Skin of body (tissue), 2 donors: ENCODE data around the gene EIF2A. TPM values are rescaled to one million over a fixed set of nuclear protein-coding genes. Genes with fewer than 3 reads are reported as not detected.
A peak's percentile ranks its signal among the peaks of the same experiment; 100 is the strongest.

Experiments used
- DNase-seq: peaks from one replicate; lab custom pipeline; 2025; lab: John Stamatoyannopoulos, UW
- total RNA-seq: library from RNA; depleted of rRNA; stranded (reverse); fragments of >200 nt; gene quantifications from one replicate; pipeline ENCODE4 v1.2.3, GENCODE V29; 2014

The EIF2A gene
- total RNA-seq, 1 donor from 2014 or later = 149 TPM

DNA sequence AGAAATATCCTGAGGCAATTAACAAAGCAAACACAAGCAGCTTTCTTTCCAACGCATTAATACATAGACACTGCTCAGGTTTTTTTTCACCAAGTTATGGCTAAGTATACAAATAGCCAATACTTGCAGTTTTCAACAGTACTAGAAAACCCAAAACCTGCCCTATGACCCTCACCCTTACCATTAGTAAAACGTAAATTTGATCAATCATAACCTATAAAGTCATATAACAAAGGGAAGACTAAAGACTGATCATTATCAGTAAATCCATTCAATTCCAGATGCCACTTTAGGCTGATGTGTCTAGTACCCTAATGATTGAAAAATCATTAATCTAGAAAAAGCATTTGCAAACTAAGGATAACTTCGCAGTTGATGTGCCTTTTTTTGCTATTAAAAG, 3.5 kb upstream of the EIF2A start:
- no peak for DNase-seq

DNA sequence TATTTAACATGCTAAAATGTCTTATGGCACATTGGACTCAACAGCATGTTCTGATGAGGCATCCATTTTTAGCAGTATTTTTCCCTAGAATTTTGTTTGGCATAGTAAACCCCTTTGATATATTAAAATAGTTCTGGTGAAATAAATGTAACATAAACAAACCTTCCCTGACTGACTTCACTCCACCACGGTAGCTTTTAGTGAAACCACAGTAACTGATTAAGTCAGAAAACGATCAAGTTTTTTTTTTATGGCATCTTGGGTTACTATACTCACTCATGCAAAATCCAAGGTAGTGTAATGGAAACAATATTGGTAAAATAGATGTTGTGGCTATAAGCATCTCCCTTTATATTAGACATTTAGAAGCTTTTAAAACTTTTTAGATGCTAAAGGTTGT, 3.1 kb upstream of the EIF2A start:
- no peak for DNase-seq

DNA sequence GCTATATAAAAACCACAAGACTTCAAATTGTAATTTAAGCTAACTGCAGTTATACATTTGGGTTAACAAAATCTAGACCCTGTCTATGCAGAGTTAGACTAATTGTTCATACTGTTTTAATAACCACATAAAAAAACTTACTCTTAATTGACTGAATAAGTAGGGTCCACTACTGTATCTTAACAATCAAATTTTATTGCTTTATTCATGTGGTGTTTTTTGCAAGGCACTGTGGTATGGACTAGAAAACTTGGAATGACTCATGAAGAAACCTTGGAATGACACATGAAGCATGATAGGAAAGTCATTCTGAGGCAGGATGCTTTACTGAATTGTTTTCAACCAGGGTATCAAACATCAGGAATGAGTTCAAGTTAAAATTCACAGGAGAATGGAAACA, 2.5 kb upstream of the EIF2A start:
- no peak for DNase-seq

DNA sequence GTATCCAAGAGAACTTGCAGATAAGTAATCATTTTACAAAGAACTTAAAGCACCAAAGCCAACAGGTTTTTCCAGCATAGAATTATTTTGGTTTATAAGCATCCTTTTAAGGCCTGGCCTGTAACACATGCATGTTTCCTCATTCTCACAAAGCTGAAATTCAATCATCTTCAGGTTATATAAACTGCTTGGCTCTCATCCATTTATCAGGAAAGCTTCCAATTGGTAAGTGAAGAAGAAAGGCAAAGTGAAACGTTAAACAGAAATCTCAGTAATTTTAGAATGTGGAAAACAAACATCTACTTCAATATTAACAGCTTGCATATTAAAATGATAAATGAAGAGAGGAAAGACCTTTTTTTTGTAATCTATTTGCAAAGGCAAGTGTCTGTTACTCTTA, 1.9 kb upstream of the EIF2A start:
- no peak for DNase-seq

DNA sequence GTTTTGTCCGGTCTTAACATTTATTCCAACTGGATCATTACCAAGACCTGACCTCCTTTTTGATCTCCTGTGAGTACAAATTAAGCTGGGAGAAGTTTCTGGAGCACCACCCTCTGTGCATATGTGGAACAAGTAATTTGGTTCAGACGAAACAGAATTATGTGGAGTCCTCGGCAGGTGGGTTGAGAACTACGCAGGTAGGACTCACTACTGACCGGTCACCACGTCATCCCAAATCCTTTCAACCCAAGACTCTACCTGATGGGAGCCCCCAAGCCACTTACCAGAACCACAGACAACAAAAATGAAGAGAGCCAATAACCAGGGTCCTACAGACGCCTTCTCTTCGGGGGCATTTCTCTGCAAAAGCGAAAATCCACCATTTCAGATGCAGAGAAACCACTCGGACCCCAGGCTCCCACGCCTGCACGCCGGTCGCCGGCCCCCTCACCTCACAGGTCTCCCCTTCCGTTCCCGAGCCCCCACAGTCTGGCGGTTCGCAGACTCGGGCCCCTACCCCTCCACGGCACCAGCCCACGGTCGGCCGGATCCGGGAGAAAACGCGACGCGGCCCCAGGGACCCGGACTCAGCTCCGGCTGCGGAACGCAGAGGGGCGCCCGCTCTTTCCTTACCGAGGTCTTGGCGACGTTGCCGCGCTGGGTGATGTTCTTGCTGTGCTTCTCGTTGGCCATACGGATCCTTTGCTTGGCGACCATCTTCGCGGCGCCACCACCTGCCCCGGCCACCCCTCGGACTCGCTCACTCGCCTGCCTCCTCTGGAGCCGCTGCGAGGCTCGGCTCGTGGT, 965 bp upstream of the EIF2A start:
- DNase-seq = peak; percentile 51

DNA sequence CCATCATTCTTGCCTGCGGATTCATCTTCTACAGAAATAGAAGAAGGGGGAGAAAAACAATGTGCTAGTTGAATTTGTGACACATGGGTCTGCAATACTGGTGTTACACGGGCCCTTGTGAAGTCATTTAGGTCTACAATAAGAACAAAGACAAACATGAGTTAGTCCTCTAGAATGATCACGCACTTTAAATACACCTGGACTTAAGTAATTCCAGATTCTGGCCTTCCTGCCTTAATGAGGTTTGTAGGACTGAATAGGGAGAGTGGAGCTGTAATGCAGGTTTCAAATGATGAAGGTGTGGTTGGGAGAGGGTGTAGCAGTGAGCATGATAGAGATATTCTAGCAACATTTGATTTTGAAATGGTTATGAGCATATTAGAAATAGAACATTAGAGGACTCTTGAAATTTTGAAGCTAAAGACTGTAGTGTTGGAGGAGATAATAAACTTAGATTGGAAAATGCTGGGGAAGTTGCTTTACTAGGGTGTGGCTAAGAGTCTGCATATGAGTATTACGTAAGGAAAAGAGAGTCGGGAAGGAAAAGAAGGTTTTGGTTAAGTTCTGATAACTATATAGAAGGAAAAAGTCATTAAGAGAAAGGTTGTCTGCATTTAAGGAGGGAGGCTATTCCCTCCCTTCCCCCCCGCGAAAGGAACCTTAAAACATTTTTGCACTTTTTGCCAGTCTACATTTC, 606 bp downstream of the EIF2A start:
- no peak for DNase-seq

DNA sequence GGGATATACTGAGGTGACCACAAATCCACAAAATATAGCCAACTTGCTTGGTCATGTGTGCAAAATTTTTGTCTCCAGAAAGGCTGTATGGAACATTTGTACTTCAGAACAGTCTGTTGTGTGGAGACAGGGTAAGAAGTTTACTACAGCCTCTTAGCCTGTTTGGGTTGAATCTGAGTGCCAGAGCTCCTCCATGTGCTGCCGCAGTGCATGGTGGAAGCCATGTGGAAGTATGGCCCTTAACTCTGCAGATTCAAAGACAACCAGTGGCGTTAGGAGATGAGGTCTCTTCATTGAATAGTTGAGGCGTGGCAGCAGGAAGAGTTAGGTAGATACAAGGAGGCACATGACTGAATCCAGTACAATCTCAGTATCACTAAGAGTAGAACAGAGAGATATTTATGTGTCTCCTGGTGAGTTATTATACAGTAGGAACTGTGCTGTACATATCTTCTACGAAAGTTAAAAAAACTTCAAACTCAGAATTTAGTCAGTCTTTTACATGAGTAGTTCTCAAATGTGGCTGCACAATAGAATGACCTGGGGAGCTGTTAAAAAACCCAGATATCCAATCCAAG, 9.4 kb downstream of the EIF2A start:
- no peak for DNase-seq

DNA sequence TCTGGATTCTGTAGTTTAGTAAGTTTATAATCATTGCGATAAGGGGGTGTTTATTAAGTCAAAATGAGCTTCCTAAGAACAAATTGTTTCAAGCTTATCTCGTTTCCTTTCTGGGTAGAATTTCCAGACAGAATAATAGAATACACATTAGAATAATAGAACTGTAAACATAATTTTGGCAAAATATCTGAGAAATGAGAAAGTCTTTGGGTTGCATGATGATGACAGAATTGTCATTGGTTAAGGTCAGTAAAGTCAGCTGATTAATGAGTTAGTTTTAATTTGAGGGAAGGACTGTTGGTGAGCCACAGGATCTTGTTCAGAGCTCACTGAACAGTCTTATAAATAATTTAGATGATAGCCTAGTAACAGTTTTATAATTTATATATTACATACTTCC, 10.2 kb downstream of the EIF2A start:
- DNase-seq = no peak

DNA sequence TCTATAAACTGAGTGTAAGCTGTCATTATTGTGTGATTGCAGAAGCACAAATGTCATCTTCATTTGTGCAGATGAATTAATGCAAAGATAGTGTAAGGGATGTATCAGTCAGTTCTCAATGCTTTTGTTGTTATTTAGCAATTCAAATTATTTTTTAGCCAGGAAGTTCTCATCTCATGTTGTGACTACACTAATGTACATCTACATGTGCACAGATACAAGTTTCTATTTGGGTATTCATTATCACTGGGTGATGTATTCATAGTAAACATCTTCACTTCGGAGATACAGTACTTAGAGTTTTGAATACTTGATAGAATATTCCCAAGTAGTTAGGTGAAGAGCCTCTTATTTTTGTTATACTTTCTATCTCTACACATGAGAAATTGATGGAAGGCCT, 11.1 kb downstream of the EIF2A start:
- DNase-seq = no peak

DNA sequence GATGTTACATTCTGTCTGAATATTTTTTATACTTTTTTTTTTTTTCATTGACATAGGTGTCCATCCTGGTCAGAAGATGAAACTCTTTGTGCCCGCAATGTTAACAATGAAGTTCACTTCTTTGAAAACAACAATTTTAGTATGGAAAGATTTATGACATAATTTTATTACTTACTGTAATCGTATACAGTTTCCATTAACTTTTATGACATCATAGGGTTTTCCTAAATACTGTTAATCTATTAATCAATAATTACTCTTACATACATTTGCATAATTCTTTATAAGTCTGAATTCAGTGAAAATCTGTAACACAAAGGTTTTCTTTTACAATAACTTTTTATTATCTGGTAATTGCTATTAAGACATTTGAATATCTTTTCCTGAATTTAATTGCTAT, 17.7 kb downstream of the EIF2A start:
- DNase-seq = no peak

DNA sequence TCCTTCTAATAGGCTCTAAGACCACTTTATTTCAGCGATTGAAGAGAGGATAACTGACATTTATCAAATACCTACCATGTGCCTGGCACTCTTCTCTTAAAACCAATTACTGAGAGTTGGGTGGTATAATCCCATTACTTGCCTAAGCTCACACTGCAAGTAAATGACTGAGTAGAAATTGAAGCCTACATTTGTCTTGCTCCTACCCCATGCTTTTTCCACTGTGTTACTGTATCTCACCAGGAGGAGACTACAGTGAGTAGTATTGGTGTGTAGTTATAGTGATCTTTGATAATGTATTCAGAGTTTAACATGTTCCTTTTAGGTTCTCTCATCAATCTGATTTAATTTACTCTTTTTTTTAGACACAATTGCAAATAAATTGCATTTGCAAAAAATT, 20.7 kb downstream of the EIF2A start:
- no peak for DNase-seq

DNA sequence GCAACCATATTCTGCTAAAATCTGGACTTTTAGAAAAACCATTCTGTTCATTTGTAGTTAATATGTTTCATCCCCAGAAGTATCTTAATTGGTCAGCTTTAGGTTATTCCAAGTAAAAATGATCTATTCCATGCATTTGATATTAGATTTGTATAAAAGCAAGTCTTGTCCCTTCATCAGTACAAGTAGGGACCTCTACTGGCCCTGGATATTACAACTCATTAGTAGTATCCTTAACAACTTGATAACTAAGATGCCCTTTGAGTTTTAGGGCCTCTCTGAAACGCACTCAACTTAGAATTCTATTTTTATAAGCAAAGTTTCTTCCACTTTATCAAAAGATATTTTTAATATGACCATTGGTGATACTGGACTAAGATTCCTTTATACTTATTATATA, 31.3 kb downstream of the EIF2A start:
- DNase-seq = no peak

DNA sequence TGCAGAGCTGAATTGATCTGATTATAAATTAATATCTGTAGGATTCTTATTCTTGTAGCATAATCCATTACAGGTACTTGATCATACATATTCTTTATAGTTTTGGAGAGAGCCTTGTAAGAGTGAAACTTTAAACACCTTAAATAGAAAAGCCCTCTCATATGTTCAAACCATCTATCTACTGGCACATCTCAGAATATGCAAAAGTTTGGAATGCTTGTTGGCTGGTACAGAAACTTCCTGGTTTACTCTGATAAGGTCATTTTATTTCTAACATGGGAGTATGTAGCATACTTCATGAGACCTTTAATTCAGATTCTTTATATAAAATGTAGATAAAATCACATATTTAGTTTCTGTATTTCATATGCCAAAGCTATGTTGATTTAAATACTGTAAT, 34.6 kb downstream of the EIF2A start:
- DNase-seq = no peak

DNA sequence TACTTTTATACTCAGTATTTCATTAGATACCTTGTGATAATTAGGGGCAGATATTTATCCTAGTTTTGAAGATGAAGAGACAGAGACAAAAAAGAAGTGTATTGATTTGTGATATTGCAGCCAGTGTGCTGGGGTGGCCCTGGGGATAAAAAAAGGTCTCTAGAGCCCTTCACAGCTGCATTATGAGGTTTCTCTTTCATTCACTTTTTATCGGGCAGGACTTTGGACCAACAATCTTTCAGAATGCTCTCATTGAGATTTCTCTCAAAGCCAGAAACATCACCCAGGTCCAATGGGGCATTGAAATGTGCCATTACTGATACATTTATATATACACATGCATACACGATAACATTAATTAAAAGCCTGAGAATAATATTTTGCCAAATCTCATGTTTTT, 36.0 kb downstream of the EIF2A start:
- DNase-seq = no peak

DNA sequence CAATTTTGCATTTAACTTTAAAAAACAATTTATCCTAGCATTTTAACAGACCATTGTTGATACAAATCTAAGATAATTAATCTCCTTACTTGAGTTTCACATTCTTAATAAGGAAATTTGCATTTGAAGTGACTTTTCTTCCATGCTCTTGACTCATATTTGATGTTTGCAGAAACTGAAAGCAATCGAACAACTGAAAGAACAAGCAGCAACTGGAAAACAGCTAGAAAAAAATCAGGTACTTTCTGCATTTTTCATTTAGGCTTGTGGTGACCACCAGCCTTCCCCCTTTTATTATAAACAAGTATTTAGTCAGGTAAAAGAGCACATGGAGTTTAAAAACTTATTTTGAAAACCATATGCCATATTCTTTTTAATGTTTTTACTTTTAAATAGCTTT, 36.4 kb downstream of the EIF2A start:
- DNase-seq = no peak

DNA sequence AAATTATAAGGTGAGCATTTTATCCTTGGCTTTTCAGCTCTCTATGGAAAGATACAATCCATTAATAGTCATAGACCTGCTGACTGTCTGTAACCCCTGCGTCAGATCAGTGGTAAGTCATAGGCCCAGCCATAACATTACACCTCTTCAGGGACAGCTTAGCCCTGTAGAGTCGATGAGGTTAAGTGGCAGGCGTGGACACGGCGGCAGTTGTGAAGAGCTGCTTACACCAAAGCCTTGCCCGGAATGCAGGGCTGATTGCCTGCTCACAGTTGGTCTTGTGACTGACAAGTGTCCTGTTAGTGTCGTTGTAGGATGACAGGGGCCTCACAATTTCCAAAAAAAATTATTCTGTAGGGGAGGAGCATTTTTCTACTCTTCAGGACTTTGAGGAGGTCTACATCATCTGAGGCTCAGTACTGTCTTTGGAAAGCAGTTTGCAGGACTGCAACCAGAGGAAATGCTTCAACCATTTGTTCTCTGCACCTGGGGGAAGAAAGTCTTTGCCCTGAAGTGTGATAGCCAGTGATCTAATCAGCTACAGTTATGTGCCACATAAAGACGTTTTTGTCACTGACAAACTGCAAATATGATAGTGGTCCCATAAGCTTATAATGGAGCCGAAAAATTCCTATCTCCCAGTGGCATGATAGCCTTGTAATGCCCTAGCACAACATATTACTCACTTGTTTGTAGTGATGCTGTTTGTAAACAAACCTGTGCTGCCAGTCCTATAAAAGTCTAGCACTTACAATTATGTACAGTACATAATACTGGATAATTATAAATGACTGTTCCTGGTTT, 41.6 kb downstream of the EIF2A start:
- no peak for DNase-seq

DNA sequence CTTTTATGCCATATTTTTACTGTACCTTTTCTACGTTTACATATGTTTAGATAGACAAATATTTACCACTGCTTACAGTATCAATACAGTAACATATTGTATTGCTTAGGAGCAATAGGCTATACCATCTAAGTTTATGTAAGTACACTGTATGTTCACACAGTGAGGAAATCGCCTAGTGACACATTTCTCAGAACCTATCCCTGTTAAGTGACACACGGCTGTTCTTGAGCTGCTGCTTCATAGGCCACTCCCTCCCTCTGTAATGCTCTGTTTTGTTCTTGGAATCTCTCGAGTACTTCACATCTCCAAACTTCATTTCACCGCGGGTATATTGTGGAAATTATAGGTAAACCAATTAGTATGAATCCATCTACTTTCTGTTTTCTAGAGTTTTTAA, 43.2 kb downstream of the EIF2A start:
- no peak for DNase-seq

DNA sequence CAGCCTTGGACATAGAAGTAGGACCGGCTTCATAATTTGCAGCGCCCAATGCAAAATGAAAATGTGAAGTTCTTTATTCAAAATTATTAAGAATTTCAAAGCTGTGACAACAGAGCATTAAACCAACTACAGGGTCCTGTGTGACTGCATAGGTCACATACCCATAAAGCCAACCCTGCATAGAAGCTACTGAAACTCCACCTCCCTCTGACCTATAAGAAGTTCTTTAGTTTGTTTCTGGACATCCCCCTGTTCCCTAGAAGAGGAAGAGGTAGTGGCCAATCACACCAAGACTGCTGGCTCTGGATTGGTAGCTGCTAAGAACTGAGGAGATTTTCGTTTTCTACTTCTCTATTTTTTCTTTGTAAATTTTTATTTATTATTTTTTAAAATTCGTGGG, 47.6 kb downstream of the EIF2A start:
- no peak for DNase-seq

DNA sequence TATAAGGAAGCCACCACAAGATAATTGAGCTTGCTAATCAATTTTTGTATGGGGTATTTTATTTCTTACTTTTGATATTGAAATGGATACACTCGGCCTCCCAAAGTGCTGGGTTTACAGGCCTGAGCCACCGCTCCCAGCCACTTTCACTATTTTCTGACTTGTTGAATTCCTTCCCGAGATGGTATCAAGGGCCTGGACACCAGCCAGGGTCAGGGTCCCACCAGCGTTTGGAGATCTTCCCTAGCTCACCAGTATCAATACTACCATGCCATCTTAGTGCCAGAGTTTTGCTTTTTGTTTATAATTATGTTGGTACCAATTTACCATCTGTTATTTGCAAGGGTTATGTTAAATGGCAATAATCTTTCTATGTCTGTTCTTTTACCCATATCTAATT, 51.1 kb downstream of the EIF2A start:
- no peak for DNase-seq

DNA sequence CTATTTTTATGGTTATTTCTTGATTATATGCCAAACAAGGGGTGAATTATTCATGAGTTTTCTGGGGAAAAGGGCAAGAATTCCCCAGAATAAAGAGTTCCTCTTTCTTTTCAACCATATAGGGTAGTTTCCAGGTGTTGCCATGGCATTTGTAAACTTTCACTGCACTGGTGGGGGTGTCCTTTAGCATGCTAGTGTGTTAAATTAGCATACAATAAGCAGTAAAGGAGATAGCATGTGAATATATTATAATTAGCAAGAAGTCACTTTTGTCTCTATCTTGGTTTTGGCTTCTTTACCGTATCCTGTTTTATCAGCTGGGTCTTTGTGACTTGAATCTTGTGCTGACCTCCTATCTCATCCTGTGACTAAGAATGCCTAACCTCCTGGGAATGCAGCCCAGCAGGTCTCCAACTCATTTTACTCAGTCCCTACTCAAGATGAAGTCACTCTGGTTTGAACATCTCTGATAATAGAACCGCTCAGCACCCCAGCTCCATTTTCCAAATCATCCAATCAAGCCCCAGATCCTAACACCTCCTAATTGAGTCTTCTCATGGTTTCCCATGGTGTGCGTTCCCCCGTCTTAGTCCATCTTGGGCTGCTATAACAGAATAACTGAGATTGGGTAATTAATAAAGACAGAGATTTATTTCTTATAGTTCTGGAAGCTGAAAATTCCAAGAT, 53.2 kb downstream of the EIF2A start:
- no peak for DNase-seq
